ENCODE measurements around the gene PPP4R3B. TPM values are rescaled to one million over a fixed set of nuclear protein-coding genes. Genes with fewer than 3 reads are reported as not detected.

Gene PPP4R3B
- 60.5 and 64.0 TPM in 2 replicates for total RNA-seq (2014; rRNA removed; shearing (Covaris generic))
- 36.2 and 45.0 TPM in 2 replicates for polyA plus RNA-seq (2015; cell fraction: cytosol; rRNA removed)
- 60.9 and 69.1 TPM in 2 replicates for polyA plus RNA-seq (2015; cell fraction: nucleus; rRNA removed)

- DNase-seq (ENCODE audit: low read depth, low spot score): peak; percentile 100
- in situ Hi-C loops (cut with HindIII; ENCODE audit: low pct_unique_long_range_greater_than_20kb, low sequenced_read_pairs): no loop called here
Observed at GRCh38 chr2:55617175-55618024, at the start of gene PPP4R3B. TSS of gene PPP4R3B (minus strand) at chr2:55617622. CDS start at chr2:55617285, 337 bp downstream.

GRCh38 chr2:55653255-55653654 is 35.8 kb upstream of the PPP4R3B start:
- in situ Hi-C loops (cut with HindIII; ENCODE audit: low pct_unique_long_range_greater_than_20kb, low sequenced_read_pairs): no loop called here
- no peak for DNase-seq (ENCODE audit: low read depth, low spot score)

- in situ Hi-C loops (cut with HindIII; ENCODE audit: low pct_unique_long_range_greater_than_20kb, low sequenced_read_pairs): no loop called here
- no peak for DNase-seq (ENCODE audit: low read depth, low spot score)
Observed at GRCh38 chr2:55649211-55649610, 31.8 kb upstream of the PPP4R3B start.

- in situ Hi-C loops (cut with HindIII; ENCODE audit: low pct_unique_long_range_greater_than_20kb, low sequenced_read_pairs): no loop called here
- DNase-seq (ENCODE audit: low read depth, low spot score): peak; percentile 93
Observed at GRCh38 chr2:55636831-55637230, 19.4 kb upstream of the PPP4R3B start.

- DNase-seq (ENCODE audit: low read depth, low spot score): no peak
- in situ Hi-C loops (cut with HindIII; ENCODE audit: low pct_unique_long_range_greater_than_20kb, low sequenced_read_pairs): no loop called here
Observed at GRCh38 chr2:55628931-55629330, 11.5 kb upstream of the PPP4R3B start.

- in situ Hi-C loops (cut with HindIII; ENCODE audit: low pct_unique_long_range_greater_than_20kb, low sequenced_read_pairs): no loop called here
- no peak for DNase-seq (ENCODE audit: low read depth, low spot score)
Observed at GRCh38 chr2:55627915-55628314, 10.5 kb upstream of the PPP4R3B start.

- no peak for DNase-seq (ENCODE audit: low read depth, low spot score)
- in situ Hi-C loops (cut with HindIII; ENCODE audit: low pct_unique_long_range_greater_than_20kb, low sequenced_read_pairs): no loop called here
Observed at GRCh38 chr2:55621802-55622201, 4.4 kb upstream of the PPP4R3B start.

- peak; percentile 67 for DNase-seq (ENCODE audit: low read depth, low spot score)
- in situ Hi-C loops (cut with HindIII; ENCODE audit: low pct_unique_long_range_greater_than_20kb, low sequenced_read_pairs): no loop called here
Observed at GRCh38 chr2:55620123-55620779, 2.8 kb upstream of the PPP4R3B start.

- in situ Hi-C loops (cut with HindIII; ENCODE audit: low pct_unique_long_range_greater_than_20kb, low sequenced_read_pairs): no loop called here
- DNase-seq (ENCODE audit: low read depth, low spot score): peak; percentile 79
Observed at GRCh38 chr2:55618275-55619055, 1.0 kb upstream of the PPP4R3B start.

- in situ Hi-C loops (cut with HindIII; ENCODE audit: low pct_unique_long_range_greater_than_20kb, low sequenced_read_pairs): no loop called here
- peak; percentile 28 for DNase-seq (ENCODE audit: low read depth, low spot score)
Observed at GRCh38 chr2:55618025-55618274, 528 bp upstream of the PPP4R3B start.

GRCh38 chr2:55616551-55617174 is 759 bp downstream of the PPP4R3B start:
- peak; percentile 72 for DNase-seq (ENCODE audit: low read depth, low spot score)
- in situ Hi-C loops (cut with HindIII; ENCODE audit: low pct_unique_long_range_greater_than_20kb, low sequenced_read_pairs): no loop called here

- no peak for DNase-seq (ENCODE audit: low read depth, low spot score)
- in situ Hi-C loops (cut with HindIII; ENCODE audit: low pct_unique_long_range_greater_than_20kb, low sequenced_read_pairs): no loop called here
Observed at GRCh38 chr2:55611997-55612396, 5.4 kb downstream of the PPP4R3B start.

- in situ Hi-C loops (cut with HindIII; ENCODE audit: low pct_unique_long_range_greater_than_20kb, low sequenced_read_pairs): no loop called here
- DNase-seq (ENCODE audit: low read depth, low spot score): no peak
Observed at GRCh38 chr2:55610954-55611743, 6.3 kb downstream of the PPP4R3B start.

- DNase-seq (ENCODE audit: low read depth, low spot score): no peak
- in situ Hi-C loops (cut with HindIII; ENCODE audit: low pct_unique_long_range_greater_than_20kb, low sequenced_read_pairs): no loop called here
Observed at GRCh38 chr2:55609938-55610578, 7.4 kb downstream of the PPP4R3B start.

GRCh38 chr2:55609193-55609794 is 8.1 kb downstream of the PPP4R3B start:
- DNase-seq (ENCODE audit: low read depth, low spot score): no peak
- in situ Hi-C loops (cut with HindIII; ENCODE audit: low pct_unique_long_range_greater_than_20kb, low sequenced_read_pairs): no loop called here

- no peak for DNase-seq (ENCODE audit: low read depth, low spot score)
- in situ Hi-C loops (cut with HindIII; ENCODE audit: low pct_unique_long_range_greater_than_20kb, low sequenced_read_pairs): no loop called here
Observed at GRCh38 chr2:55607717-55608116, 9.7 kb downstream of the PPP4R3B start.

All from SK-MEL-5 (cell line).